Activated gamma-delta T cell treated with Interleukin-2 at 50 U/mL for 16 hours (primary cell): ENCODE results near the gene ITGB4.

Experiments
- DNase-seq: peaks from one replicate; pipeline ENCODE4 v3.0.0-alpha.2; 2020

ITGB4 gene

DNA sequence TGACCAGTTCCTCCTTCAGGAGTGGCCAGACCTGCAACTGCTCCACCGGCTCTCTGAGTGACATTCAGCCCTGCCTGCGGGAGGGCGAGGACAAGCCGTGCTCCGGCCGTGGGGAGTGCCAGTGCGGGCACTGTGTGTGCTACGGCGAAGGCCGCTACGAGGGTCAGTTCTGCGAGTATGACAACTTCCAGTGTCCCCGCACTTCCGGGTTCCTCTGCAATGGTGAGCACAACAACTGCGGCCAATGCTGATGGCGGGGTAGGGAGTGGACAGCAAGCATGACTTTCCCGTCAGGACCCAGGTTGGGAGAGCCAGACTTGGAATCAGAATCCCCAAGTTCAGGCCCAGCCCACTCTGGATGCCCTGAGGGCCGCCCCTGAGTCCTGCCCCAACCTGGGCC, 12.2 kb downstream of the ITGB4 start:
- no peak for DNase-seq

DNA sequence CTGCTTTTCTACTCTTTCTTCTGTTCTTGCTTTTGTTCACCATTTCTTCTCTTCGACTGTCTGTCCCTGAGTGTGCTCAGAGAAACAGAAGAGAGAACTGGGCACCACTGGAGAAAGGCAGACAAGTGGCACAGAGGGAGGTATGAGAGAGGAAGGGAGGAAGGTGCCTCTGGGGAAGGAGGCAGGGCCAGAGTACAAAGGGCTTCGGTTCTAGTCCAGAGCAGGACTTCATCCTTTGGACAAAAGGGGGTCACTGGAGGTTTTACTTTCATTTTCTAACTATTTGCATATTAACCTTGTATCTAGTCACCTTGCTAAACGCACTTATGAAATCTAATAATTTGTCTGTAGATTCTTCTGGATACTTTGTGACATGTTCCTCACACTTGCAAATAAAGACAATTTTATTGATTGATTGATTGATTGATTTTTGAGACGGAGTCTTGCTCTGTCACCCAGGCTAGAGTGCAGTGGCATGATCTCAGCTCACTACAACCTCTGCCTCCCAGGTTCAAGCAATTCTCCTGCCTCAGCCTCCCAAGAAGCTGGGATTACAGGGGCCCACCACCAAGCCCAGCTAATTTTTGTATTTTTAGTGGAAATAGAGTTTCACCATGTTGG, 13.5 kb downstream of the ITGB4 start:
- no peak for DNase-seq

DNA sequence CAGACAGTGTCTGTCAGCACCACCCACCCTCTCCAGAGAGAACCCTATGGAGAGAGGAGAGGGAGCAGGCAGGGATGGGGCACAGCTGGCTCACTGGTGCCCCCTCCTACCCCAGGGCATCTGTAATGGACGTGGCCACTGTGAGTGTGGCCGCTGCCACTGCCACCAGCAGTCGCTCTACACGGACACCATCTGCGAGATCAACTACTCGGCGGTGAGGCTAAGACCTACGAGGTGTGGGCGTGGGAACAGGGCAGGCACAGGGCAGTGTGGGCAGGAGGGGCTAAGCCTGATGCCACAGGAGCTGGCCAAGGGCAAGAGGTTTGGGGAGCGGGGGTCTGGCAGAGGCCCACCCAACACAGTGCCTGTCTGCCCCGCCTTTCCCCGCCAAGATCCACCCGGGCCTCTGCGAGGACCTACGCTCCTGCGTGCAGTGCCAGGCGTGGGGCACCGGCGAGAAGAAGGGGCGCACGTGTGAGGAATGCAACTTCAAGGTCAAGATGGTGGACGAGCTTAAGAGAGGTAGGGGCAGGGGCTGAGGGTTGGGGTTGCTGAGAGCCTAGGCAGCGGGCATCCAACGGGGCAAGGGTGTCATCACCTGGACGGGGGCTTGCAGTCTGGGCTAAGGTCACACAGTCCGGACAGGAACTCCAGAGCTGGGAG, 15.0 kb downstream of the ITGB4 start:
- no peak for DNase-seq

DNA sequence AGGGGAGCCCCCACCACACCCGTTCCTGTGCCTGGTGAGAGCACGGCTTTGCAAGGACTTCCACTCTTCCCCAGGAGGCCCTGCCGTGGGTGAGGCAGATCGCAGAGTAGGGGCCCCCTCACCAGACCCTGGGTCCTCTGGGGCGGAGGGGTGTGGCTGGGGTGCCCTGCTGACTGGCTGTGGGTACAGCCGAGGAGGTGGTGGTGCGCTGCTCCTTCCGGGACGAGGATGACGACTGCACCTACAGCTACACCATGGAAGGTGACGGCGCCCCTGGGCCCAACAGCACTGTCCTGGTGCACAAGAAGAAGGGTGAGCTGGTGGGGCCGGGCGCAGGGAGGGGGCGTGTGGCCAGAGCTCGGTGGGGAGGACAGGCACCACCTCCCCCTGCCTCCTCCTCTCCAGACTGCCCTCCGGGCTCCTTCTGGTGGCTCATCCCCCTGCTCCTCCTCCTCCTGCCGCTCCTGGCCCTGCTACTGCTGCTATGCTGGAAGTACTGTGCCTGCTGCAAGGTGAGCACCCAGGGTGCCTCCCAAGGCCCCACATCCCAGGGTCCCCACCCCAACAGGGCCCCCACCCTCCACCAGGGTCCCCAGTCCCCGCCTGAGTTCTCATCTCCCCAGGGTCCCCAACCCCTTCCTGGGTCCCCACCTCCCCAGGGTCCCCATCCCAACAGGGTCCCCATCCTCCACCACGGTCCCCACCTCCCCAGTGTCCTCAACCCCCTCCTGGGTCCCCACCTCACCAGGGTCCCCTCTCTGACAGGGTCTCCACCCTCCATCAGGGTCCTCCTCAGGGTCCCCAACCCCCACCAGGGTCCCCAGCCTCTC, 16.1 kb downstream of the ITGB4 start:
- DNase-seq: no peak

DNA sequence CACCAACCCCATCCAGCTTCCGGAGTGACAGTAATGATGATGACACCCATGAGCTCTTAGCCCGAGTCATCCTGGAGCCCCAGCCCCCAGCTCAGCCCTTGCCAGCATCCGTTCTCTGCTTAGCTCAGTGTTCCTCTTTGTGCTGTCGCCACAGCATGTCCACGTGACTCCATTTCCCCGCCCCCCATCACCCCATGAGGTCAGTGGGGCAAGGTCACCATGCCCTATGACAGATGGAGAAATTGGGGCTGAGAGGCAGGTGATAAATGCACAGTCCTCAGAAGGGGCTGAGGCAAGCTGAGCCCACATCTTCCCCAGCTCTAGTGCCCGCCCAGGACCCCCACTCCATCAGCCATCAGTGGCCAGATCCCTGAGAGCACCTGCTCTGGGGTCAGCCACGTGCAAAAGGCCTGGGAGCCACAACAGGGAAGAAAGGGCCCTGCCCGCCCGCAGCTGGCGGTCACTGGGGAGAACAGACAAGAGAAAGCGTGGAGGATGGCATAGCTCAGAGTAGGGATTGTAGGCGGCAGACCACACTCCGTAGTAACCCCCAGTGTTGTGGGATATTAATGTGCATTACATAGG, 17.1 kb downstream of the ITGB4 start:
- DNase-seq: no peak

DNA sequence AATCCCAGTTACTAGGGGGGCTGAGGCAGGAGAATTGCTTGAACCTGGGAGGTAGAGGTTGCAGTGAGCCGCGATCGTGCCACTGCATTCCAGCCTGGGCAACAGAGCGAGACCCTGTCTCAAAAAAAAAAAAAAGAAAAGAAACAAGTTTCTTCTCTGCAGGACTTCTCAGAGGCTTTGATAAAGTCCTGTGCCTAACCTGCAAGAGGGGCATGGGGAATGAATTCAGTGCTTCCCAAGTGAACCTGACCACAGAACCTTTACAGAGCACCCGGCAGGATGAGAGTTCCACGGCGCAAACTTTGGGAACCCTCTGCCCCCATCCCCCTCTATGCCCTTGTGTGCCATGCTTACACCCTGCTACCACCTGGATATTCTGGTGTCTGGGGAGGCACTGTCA, 17.9 kb downstream of the ITGB4 start:
- DNase-seq: no peak

GRCh38 chr17:75739801-75740200, 18.5 kb downstream of the ITGB4 start:
- no peak for DNase-seq

GRCh38 chr17:75740215-75740614, 19.0 kb downstream of the ITGB4 start:
- DNase-seq: no peak

- no peak for DNase-seq
Measured at GRCh38 chr17:75740631-75741077, 19.4 kb downstream of the ITGB4 start.

DNA sequence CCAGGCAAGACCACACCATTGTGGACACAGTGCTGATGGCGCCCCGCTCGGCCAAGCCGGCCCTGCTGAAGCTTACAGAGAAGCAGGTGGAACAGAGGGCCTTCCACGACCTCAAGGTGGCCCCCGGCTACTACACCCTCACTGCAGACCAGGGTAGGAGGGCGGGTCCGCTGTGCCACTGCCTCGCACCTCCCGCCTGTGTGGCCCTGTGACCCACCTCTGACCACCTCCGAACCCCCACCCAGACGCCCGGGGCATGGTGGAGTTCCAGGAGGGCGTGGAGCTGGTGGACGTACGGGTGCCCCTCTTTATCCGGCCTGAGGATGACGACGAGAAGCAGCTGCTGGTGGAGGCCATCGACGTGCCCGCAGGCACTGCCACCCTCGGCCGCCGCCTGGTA, 21.1 kb downstream of the ITGB4 start:
- no peak for DNase-seq

GRCh38 chr17:75743625-75744206, 22.5 kb downstream of the ITGB4 start:
- DNase-seq: no peak

DNA sequence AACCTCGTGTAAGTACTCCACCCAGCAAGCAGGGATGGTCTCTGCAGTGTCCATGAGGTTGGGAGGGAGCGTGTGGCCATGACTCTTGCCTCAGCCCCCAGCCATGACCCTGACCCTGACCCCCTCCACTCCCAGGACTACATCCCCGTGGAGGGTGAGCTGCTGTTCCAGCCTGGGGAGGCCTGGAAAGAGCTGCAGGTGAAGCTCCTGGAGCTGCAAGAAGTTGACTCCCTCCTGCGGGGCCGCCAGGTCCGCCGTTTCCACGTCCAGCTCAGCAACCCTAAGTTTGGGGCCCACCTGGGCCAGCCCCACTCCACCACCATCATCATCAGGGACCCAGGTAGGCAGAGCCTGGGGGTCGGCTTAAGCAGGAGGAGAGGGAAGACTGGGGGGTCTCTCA, 27.4 kb downstream of the ITGB4 start:
- no peak for DNase-seq

GRCh38 chr17:75749545-75750389, 28.5 kb downstream of the ITGB4 start:
- peak; percentile 94 for DNase-seq

- DNase-seq: no peak
Measured at GRCh38 chr17:75750661-75751423, 29.6 kb downstream of the ITGB4 start.

- no peak for DNase-seq
Measured at GRCh38 chr17:75751676-75752404, 30.6 kb downstream of the ITGB4 start.

DNA sequence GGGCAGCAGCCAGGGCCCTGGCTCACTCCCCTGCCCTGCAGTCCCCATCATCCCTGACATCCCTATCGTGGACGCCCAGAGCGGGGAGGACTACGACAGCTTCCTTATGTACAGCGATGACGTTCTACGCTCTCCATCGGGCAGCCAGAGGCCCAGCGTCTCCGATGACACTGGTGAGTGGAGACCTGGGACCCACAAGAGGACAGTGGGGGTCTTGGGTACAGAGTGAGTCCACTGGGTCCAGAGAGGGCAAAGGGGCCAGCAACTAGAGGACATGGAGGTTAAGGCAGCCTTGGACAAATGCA, 31.1 kb downstream of the ITGB4 start:
- DNase-seq: no peak

DNA sequence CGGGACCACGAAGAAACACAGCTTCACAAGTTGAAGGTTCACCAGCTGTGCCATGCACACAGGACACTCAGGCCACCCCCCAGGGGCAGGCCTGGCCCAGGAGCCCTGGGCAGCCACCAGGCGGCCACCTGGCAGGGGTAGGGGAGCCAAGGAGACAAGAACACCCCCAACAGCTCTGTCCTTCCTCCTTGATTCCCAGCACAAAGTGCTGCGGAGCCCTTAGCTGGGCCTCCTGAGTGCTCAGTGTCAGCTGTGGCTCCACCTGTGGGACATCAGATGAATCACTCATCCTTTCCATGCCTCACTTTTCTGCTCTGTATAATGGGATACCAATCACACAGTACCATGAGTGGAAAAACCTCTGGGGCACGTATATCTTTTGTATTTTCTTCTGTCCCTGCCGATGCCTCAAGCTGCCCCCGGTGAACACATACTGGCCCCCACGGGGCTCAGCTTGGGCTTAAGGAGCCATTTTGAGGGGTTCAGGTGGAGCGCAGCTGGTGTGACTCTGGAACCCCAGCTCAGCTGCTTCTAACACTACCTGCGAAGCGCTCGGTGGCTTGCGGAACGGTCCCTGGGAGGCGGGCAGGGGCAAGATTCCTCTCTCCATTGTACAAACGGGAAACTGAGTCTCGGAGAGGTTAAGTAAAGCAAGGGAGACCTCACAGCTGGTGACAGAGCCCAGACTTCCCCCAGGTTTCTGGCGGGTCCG, 31.7 kb downstream of the ITGB4 start:
- no peak for DNase-seq

- DNase-seq: peak; percentile 70
Measured at GRCh38 chr17:75753514-75754377, 32.5 kb downstream of the ITGB4 start.
